SH-SY5Y (cell line): ENCODE results near the gene ZNF281.

Source experiments
- GATA2 ChIP-seq: IDR thresholded peaks from 2 replicates; pipeline ENCODE4 v1.6.1; 2011; ENCODE audit warnings: mild to moderate bottlenecking, low read depth, low read length
- GATA3 ChIP-seq: IDR thresholded peaks from 2 replicates; pipeline ENCODE4 v1.6.1; 2011; ENCODE audit warnings: low read depth, mild to moderate bottlenecking, low read length, moderate library complexity

ZNF281 gene

GRCh38 chr1:200437556-200438203 is 27.8 kb upstream of the ZNF281 start:
- TF ChIP-seq GATA2 = no peak
- no peak for TF ChIP-seq GATA3

GRCh38 chr1:200437088-200437487 is 27.3 kb upstream of the ZNF281 start:
- TF ChIP-seq GATA3 (no peak), GATA2 (no peak)

GRCh38 chr1:200436436-200436835 is 26.6 kb upstream of the ZNF281 start:
- TF ChIP-seq GATA3 = no peak
- TF ChIP-seq GATA2 = no peak

GRCh38 chr1:200435200-200435780 is 25.5 kb upstream of the ZNF281 start:
- TF ChIP-seq GATA2 (no peak), GATA3 (no peak)

DNA sequence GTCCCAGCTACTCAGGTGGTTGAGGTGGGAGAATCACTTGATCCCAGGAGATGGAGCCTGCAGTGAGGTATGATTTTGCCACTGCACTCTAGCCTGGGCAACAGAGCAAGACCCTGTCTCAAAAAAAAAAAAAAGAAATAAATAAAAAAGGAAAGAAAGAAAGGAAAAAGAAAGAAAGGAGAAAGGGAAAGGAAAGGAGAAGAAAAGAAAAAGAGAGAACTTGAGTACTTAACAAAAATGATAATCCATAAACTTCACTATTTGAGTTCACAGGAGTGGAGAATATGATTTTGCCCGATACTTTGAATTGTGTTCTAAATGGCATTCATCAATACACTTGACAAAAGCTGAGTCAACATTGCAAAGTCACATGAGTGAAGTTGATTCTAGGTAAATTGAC is 23.8 kb upstream of the ZNF281 start:
- TF ChIP-seq GATA2 = no peak
- TF ChIP-seq GATA3 = no peak

GRCh38 chr1:200432586-200432985 is 22.8 kb upstream of the ZNF281 start:
- TF ChIP-seq GATA3 = no peak
- TF ChIP-seq GATA2 = no peak

DNA sequence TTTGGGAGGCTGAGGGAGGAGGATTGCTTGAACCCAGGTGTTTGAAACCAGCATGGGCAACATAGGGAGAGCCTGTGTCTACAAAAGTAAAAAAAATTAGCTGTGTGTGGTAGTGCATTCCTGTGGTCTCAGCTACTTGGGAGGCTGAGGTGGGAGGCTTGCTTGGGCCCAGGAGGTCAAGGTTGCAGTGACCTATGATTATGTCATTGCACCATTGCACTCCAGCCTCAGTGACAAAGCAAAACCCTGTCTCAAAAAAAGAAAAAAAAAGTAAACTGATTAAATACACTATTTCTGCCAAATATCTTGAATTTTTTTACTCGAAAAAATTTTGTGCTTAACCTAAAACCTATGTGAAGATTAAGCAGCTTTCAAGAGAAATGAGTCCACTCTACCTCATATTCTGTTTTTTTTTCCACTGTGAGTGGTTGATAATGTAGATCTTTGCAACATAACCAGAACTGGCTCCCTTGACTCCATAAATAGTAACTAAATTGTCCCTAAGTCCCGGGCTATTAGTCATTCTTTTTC is 19.4 kb upstream of the ZNF281 start:
- TF ChIP-seq GATA3 = no peak
- TF ChIP-seq GATA2 = no peak

- TF ChIP-seq GATA2 = no peak
- TF ChIP-seq GATA3 = no peak
Measured at GRCh38 chr1:200428482-200429205, 18.8 kb upstream of the ZNF281 start.

DNA sequence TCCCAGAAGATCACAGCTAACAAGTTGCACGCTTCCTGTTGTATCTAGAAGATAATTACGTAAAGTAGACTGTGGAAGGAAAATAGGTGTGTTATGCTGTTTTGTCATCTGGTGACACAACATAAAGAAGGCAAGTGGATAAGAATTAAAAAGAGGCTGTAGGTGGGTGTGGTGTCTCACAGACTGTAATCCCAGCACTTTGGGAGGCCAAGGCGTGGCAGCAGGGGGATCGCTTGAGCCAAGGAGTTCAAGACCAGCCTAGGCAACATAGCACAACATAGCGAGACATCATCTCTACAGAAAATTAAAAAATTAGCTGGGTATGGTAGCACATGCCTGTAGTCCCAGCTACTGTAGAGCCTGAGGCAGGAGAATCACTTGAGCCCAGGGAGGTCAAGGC is 17.9 kb upstream of the ZNF281 start:
- TF ChIP-seq GATA3 (no peak), GATA2 (no peak)

GRCh38 chr1:200426196-200426595 is 16.4 kb upstream of the ZNF281 start:
- TF ChIP-seq GATA2 (no peak), GATA3 (no peak)

GRCh38 chr1:200423235-200423634 is 13.4 kb upstream of the ZNF281 start:
- TF ChIP-seq GATA3 (no peak), GATA2 (no peak)

- no peak for TF ChIP-seq GATA2
- TF ChIP-seq GATA3 = no peak
Measured at GRCh38 chr1:200422211-200422610, 12.4 kb upstream of the ZNF281 start.

DNA sequence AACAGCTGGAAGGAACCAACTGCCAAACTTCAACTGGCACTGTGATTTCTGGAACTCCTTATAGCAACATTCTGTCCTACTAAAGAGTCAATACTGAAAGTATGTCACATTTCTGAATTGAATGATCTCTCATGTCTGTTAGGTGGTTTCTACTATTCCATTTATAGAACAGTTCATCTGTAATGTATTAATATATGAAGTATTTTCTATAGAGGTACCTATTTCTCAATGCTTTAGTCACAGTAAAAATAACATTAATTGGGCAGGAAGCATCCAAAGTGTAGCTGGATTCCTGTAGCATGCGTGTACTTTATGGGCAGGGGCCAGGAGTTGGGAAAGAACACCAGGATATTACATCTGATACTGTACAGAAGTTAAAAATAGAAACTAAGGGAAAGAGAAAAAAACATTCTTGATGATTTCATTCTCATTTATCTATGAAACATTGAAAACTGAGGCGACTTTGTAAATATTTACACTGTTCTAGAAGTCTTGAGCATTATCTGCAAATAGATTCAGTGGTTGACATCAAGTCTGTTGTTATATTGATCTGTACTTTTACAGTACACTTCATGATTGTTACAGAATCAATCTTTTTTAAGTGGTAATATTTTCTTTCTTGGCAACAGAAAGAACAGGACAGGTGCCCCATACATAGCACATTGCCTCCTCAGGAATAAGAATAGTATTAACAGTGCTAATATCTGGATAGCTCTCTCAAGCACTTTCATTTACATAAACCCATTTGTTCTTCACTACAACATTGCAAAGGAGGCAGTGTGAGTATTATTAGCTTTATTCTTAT is 6.2 kb upstream of the ZNF281 start:
- TF ChIP-seq GATA3 (no peak), GATA2 (no peak)

GRCh38 chr1:200415227-200415626 is 5.4 kb upstream of the ZNF281 start:
- no peak for TF ChIP-seq GATA3
- TF ChIP-seq GATA2 = no peak

GRCh38 chr1:200414657-200415056 is 4.8 kb upstream of the ZNF281 start:
- TF ChIP-seq GATA3 (no peak), GATA2 (no peak)
